Liver (tissue), 3 donors: Measurements from ENCODE around the gene INSC.

Experiments used
- CTCF ChIP-seq: fragments of 150-350 bp; IDR thresholded peaks from 2 replicates; pipeline ENCODE4 v1.5.1; 2017; ENCODE audit warnings: improper control_type of control experiment, low read depth, low read length; ENCODE audit not compliant: missing input control
- EGR1 ChIP-seq, 2 donors: IDR thresholded peaks; 2 replicates each; pipeline ENCODE4 v1.6.1; 2016 to 2018; ENCODE audit warnings: antibody characterized with exemption in 2 of 2, low read depth in 2 of 2
- FOXA1 ChIP-seq: IDR thresholded peaks from 2 replicates; pipeline ENCODE4 v1.6.1; 2016; ENCODE audit warnings: antibody characterized with exemption
- GABPA ChIP-seq, 2 donors: IDR thresholded peaks in 1 of 2; conservative IDR thresholded peaks in 1 of 2; 2 replicates each; pipeline ENCODE4 v1.6.1; 2016; ENCODE audit warnings: antibody characterized with exemption in 2 of 2, mild to moderate bottlenecking in 1 of 2, moderate library complexity in 1 of 2
- JUND ChIP-seq, 2 donors: IDR thresholded peaks; 2 replicates each; pipeline ENCODE4 v1.6.1; 2016; ENCODE audit warnings: antibody characterized with exemption in 2 of 2
- MAX ChIP-seq: IDR thresholded peaks from 2 replicates; pipeline ENCODE4 v1.6.1; 2016; ENCODE audit warnings: antibody characterized with exemption
- RAD21 ChIP-seq, 2 donors: IDR thresholded peaks; 2 replicates each; pipeline ENCODE4 v1.6.1; 2016; ENCODE audit warnings: antibody characterized with exemption in 2 of 2, mild to moderate bottlenecking in 2 of 2
- REST ChIP-seq: IDR thresholded peaks from 2 replicates; pipeline ENCODE4 v1.6.1; 2016; ENCODE audit warnings: antibody characterized with exemption, mild to moderate bottlenecking
- RXRA ChIP-seq, 2 donors: IDR thresholded peaks; 2 replicates each; pipeline ENCODE4 v1.6.1; 2017 to 2018; ENCODE audit warnings: antibody characterized with exemption in 2 of 2, mild to moderate bottlenecking in 1 of 2
- SP1 ChIP-seq: IDR thresholded peaks from 2 replicates; pipeline ENCODE4 v1.6.1; 2018; ENCODE audit warnings: antibody characterized with exemption, mild to moderate bottlenecking
- TAF1 ChIP-seq: conservative IDR thresholded peaks from 2 replicates; pipeline ENCODE4 v1.6.1; 2016; ENCODE audit warnings: antibody characterized with exemption, mild to moderate bottlenecking
- YY1 ChIP-seq: IDR thresholded peaks from 2 replicates; pipeline ENCODE4 v1.6.1; 2016; ENCODE audit warnings: antibody characterized with exemption, mild to moderate bottlenecking
- donor health status: healthy.
- donor health status: healthy.

DNA sequence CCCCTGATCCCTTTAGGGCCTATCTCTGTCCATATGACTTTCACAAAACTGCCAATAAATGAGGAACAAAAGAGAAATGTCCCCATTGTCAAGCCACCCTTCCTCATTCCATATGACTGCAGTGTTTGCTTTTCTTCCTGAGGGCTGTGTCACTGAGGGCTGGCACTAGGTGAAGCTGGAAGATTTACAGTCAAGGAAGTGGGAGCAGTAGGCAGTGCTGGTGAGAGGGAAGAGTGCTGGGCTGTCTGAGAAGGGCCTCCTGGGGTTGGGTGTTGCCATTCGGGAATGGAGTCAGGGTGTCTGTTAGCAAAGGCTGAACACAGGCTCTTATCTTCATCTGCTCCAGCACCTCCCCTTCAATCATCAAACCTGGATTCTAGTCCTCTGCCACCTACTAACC is 30.9 kb downstream of the INSC start:
- TF ChIP-seq CTCF (no peak), RXRA (IDR thresholded peaks at IDR 0.05) (no peak), MAX (no peak), YY1 (no peak), FOXA1 (no peak), EGR1 (IDR thresholded peaks at IDR 0.05; ENCODE audit: low read depth in 2 of 2) (no peak), SP1 (no peak), TAF1 (no peak), RAD21 (IDR thresholded peaks at IDR 0.05) (no peak), GABPA (IDR thresholded peaks at IDR 0.05 in 1 of 2, conservative IDR thresholded peaks at IDR 0.05 in 1 of 2) (no peak), REST (no peak), JUND (IDR thresholded peaks at IDR 0.05) (no peak)
